ENCODE data around the gene BRD9.
"Not testable (repeated sequence)": the region's sequence is repeated elsewhere in the genome, so short reads cannot be mapped to it uniquely, and the experiment has no call there.

BRD9 gene

DNA sequence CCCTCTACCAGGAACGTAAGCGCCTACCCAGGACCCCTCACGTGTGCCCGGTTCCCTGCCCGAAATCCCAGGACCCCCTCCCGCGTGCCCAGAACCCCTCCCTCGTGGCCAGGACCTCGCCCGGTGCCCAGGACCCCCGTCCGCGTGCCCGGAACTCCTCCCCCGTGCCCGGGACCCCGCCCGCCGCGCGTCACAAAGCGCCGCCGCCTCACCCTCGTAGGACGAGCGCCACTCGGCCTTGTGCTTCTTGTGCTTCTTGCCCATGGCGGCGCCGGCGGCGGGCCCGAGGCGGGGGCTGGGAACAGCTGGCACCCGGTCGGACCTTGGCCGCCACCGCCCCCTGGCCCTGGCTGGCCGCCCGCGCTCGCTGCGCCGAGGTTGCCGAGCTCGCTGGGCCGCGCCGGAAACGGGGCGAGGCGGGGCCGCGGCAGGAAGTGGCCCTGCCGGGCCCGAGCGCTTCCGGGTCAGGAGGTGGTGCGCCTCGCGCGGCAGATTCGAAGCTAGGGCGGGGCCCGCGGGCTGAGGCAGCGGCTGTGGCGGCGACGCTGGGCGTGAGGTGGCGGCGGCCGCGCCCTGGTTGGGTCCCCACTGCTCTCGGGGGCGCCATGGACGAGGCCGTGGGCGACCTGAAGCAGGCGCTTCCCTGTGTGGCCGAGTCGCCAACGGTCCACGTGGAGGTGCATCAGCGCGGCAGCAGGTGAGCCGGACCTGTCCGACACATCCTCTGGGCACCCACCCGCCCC, at the start of gene BRD9, which contains the start of gene TRIP13:
Gene BRD9 (minus strand): TSS at position 408 of the 743 bp plus-strand sequence. CDS start 144 bp downstream, at position 264.
Gene TRIP13 (plus strand): TSS at position 491 of the 743 bp plus-strand sequence. CDS start 115 bp downstream, at position 606.
- DNase-seq = peak; percentile 21

DNA sequence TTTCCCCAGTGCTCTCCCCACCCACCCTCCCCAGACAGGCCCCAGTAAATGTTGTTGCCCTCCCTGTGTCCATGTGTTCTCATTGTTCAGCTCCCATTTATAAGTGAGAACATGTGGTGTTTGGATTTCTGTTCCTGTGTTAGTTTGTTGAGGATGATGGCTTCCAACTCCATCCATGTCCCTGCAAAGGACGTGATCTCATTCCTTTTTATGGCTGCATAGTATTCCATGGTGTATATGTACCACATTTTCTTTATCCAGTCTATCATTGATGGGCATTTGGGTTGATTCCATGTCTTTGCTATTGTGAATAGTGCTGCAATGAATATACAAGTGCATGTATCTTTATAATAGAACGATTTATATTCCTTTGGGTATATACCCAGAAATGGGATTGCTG, 48.1 kb upstream of the BRD9 start:
- not testable (repeated sequence) for DNase-seq

DNA sequence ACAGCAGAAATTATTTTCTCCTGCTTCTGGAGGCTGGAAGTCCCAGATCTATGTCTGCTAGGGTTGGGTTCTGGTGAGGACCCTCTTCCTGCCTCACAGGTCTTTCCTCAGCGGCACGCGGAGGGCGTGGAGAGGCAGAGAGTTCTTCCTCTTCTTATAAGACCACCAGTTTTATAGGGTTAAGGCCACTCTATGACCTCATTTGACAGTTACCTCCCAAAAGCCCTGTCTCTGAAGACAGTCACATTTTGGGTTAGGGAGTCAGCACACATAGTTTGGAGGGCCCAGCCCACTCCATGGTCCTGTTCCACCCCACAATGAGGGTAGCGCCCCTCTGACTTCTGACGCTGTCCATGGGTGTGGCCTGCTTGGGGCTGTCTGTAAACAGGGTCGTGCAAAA, 46.8 kb upstream of the BRD9 start:
- DNase-seq = no peak

DNA sequence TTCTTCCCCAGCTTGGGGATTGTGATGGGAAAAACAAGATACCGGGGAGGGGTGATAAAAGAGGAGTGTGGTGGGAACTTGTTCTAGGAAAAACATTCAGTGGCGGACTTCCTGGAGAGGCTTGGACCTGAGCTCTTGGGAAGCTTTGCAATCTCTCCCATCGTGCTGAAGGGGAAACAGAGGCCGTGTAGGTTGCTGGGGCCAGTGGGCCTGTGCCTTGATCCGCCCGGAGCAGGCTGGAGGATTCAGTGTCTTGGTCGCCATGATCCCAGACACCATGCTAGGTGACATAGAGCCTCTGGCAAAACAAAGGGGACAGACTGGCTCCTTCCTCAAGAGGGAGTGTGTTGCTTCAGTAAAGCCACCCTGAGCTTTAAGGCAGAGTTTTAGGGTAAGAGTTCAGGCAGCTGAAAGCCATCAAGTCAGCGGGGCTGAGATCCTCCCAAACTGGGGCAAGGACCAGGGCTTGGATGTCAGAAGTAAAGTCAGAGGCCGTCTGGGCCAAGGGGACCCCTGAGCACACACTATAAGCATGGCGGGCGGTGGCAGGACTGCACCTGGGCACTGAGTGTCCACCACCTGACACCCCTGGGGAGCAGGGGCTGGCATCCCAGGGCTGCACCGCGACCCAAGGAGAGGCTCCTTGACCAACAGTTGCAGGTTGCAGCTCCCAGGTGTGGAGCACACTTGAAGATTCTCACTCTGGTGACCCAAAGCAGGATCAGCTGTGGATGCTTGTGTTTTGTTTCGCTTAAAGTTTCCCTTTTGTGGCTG, 44.7 kb upstream of the BRD9 start:
- no peak for DNase-seq

DNA sequence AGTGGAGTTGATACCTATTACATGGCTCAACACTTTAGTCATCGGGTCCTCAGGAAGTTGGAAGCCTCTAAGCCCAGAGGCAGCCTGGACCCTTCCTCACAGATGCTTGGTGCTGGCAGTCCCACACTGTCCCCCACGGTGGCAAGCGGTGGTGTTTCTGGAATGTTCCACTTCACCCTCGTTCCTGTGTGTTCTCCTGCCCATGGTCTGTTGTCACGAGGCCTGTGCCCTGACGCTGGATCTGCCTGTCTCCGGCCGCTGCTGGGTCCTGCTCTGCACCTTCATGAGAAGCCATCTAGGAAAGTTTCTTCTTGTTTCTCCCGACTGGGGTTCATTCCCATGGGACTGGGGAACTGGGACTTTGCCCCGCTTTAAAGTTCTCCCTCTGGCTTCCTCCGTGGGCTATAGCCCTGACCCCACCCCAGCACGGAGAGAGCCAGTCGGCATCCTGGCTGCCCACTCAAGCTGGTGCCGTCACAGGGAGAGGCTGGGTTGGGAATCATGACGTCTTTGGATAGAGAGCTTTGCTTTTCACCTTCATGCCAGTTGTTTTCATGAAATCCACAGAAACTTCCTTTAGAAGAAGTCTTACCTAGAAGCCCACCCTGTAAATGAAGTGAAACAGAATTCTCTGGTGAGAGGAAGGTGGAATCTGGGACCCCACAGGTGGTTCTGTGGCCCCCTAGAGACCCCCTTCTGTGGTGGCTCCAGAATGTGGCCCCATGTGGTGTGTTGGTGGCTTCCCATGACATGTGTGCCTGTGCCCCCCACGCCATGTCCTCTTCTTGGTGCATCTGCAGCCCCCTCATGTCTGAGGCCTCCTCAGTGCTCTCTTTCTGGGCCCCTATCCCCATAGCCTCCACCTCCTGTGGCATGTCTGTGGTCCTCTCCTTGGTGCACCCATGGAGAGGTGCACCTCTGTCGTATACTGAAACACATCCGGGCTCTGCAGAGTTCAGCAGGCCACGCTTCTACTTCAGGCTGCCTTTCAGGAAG, 43.8 kb upstream of the BRD9 start:
- no peak for DNase-seq

DNA sequence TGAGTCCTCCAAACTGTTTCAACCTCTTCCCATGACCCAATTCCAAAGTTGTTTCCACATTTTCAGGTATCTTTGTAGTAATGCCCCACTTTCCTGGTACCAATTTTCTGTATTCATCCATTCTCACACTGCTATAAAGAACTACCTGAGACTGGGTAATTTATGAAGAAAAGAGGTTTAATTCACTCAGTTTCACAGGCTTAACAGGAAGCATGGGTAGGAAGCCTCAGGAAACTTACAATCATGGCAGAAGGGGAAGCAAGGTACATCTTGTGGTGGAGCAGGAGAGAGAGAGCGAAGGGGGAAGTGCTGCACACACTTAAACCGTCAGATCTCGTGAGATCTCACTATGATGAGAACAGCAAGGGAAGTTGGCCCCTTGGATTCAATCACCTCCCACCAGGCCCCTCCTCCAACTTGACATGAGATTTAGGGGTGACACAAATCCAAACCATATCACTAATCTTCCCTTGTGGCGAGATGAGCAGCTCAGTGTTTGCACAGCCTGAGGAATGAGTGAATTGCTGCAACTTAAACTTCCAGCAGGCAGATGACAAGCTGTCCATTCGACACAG, 43.0 kb upstream of the BRD9 start:
- no peak for DNase-seq

DNA sequence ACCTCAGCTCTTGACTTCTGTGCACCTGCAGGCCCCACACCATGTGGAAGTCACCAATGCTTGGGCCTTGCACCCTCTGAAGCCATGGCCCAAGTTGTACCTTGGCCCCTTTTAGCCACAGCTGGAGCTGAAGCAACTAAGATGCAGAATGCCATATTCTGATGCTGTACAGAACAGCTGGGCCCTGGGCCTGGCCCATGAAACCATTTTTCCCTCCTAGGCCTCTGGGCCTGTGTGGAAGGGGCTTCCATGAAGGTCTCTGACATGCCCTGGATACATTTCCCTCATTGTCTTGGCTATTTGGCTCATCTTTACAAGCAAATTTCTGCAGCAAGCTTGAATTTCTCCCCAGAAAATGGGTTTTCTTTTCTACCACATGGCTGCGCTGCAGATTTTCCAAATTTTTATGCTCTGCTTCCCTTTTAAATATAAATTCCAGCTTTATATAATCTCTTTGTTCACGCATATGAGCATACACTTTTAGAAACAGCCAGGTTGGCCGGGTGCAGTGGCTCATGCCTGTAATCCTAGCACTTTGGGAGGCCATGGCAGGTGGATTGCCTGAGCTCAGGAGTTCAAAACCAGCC, 41.9 kb upstream of the BRD9 start:
- DNase-seq = not testable (repeated sequence)

DNA sequence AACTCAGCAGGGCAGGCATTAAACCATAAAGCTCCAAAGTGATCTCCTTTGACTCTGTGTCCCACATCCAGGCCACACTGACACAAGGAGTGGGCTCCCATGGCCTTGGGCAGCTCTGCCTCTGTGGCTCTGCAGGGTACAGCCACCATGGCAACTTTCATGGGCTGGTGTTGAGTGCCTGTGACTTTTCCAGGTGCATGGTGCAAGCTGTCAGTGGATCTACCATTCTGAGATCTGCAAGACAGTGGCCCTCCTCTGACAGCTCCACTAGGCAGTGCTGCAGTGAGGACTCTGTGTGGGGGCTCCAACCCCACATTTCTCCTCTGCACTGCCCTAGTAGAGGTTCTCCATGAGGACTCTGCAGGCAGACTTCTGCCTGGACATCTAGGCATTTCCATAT, 41.4 kb upstream of the BRD9 start:
- not testable (repeated sequence) for DNase-seq

DNA sequence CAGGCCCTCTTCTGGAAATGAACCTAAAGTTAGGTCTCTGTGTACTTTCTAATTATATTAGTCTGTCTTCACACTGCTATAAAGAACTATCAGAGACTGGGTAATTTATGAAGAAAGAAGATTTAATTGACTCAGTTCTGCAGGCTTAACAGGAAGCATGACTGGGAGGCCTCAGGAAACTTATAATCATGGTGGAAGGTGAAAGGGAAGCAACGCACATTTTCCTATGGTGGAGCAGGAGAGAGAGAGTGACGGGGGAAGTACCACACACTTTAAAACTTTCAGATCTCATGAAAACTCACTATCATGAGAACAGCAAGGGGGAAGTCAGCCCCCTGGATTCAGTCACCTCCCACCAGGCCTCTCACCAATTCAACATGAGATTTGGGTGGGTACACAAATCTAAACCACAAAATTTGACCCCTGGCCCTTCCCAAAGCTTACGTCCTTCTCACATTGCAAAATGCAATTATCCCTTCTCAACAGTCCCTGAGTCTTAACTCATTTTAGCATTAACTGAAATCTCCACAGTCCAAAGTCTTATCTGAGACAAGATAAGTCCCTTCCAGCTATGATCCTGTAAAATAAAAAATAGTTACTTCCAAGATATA, 40.8 kb upstream of the BRD9 start:
- no peak for DNase-seq

DNA sequence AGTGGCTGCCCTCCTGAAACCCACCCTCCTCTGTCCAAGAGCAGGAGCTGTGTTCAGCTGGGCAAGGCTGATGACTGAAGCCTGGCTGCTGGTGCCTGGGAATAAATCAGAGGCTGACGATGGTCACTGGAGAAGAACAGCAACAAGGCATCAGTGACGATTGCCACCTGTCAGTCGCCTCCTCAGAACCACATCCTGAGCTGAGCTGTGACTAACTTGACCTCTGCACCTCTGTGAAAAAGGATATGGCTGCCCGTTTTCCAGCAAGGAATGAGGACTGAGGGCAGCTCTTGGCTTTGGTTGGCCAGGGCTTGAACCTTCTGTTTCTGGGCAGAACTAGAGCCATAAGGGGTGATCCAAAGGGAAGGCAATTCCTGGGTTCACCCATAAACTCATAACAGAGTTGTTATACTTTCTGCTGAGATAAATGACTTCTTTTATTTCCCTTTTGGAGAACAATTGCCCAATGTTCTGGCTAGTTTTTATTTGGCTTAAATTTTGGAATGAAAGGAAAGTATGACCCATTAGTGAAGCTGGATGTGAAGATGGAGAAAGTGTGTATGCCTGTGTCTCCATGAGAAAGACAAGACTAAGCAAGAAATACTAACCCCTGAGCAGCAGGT, 40.1 kb upstream of the BRD9 start:
- no peak for DNase-seq

DNA sequence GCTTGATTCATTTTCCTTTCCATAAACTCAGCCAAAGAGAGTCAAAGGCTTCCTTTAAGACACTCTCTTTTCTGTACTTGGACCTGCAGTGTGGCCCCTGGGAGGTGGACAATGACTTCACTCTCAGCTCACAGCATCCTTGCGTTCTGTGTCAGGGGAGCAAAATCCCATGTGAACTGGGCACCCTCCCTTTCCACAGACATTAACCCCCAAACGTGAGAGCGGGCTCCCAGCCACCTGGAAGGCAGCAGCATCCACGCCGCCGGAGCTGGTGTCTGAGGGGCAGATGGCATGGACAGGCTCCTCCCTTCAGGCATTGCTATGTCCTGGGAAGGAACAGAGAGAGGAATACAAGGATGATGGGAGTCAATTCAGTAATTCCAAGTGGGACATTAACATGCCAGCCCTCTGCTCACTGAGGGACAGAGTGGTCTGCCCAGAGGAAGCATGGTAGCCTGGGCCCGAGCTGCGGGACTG, 39.6 kb upstream of the BRD9 start:
- no peak for DNase-seq

DNA sequence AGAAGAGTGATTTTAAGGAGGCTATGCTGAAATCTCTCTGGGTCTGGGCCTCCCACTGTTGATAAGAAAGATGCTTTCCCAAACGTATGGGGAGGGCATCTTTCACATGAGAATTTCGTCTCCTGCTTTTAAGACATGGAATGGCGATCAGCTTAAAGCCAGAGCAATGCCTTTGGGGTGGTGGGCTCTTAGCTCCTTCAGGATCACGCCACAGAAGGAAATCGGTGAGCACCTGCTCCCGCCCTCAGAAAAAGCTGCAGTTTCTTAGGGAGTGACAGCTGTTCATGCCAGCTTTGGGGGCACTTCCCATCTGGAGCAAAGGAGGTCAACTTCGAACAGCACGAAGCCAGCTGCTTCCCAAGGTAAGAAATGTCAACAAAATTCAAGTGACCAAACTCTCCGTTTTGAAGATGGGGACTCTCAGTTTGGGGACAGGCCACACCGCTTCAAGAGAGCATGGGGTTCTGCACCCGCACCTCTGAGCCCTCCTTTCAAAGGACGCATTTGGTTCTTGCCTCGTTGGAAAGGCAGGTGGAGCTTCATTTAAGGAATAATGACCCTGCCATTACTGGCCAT, 39.1 kb upstream of the BRD9 start:
- DNase-seq = no peak

DNA sequence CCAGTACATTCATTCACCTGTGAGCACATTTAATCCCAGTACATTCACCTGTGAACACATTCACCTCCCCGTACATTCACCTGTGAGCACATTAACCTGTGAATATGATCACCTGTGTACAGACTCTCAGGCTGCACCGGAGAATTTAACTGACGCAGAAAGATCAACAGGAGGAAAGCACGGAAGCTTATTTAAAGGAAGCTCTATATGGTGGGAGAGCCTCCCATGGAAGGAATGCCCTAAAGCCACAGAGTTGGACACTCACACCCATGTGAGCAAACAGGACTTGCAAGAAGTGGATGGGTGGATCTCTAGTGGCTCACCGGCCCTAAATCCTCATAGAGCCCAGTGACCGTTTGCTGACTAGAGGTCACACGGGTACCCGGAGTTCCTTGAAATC, 38.3 kb upstream of the BRD9 start:
- DNase-seq = no peak

DNA sequence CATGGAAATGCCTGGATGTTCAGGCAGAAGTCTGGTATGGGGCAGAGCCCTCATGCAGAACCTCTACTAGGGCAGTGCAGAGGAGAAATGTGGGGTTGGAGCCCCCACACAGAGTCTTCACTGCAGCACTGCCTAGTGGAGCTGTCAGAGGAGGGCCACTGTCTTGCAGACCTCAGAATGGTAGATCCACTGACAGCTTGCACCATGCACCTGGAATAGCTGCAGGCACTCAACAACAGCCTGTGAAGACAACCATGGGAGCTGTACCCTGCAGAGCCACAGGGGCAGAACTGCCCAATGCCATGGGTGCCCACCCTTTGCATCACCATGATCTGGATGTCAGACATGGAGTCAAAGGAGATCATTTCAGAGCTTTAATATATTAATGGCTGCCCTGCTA, 37.0 kb upstream of the BRD9 start:
- no peak for DNase-seq

DNA sequence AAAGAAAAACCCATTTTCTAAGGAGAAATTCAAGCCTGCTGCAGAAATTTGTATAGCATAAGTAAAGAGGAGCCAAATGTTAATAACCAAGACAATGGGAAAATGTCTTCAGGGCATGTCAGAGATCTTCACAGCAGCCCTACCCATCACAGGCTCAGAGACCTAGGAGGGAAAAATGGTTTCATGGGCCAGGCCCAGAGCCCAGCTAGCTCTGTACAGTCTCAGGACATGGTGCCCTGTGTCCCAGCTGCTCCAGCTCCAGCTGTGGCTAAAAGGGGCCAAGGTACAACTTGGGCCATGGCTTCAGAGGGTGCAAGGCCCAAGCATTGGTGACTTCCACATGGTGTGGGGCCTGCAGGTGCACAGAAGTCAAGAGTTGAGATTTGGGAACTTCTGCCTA, 36.6 kb upstream of the BRD9 start:
- not testable (repeated sequence) for DNase-seq

DNA sequence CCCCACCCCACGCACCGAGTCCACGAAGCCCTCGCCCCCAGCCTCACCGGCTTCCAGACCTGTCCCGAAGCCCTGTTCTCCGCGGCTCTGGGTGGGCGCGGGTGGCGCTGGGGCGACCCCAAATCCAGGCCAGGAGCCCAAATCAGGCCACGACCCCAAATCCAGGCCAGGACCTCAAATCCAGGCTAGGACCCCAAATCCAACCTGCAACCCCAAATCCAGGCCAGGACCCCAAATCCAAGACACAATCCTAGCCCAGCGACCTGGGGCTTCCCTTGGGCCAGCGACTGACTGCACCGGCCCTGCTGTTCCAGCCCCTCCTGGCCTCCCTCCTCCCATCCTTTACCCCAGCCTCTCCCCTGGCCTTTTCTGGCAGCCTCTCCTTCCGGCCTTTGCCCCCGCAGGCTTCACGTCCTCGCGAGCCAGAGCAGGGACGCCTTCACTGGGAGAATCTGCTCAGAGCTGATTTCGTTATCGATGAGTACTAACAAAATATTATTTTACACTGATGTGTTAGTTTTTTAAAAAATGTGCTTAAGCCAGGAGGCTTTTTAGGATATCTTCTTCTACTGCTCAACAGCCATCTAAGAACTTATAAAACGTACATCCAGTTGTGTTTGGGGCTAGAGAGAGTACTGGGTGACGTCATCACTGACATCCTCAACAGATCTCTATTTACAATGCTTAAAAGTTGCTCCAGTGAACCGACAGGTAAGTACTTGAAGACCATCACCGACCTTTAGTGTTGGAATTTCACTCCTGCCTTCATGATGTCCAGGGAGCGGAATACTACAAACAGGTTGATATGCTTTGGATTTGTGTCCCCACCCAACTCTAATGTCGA, 34.8 kb upstream of the BRD9 start:
- no peak for DNase-seq

DNA sequence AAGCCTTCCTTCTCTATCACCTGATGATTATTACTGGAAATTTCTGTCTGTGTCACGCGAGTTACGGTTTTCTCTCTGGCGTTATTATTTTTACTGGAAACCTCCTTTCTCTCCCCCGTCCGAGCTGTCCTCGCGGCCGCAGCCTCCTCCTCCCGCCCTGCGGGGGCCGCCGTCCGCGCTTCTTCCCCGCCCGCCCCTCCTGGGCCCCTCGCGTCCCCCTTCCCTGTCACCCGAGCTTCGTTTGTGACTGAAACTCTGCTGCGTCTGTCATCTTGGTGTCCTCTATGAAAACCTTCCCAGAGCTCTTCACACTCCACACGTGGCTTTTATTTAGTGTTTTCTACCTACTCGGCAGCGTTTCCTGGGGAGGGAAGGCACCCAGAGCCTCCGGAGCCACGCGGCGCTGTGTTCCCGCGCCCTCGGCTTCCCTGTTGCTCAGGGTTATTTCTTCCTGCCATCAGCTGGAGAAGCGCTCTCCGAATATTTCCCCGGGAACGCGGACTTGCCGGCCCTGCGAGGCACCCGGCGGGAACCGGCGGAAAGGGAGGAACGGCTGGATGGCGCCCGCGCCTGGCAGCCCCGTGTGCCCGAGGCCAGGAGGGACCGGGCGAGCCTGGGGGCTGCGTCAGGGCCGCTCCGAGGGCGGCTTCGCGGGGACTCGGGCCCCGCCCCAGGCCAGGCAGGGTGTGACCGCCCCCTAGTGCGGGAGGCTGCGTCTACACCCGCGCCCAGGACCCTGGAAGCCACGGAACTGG, 34.0 kb upstream of the BRD9 start:
- DNase-seq = no peak

DNA sequence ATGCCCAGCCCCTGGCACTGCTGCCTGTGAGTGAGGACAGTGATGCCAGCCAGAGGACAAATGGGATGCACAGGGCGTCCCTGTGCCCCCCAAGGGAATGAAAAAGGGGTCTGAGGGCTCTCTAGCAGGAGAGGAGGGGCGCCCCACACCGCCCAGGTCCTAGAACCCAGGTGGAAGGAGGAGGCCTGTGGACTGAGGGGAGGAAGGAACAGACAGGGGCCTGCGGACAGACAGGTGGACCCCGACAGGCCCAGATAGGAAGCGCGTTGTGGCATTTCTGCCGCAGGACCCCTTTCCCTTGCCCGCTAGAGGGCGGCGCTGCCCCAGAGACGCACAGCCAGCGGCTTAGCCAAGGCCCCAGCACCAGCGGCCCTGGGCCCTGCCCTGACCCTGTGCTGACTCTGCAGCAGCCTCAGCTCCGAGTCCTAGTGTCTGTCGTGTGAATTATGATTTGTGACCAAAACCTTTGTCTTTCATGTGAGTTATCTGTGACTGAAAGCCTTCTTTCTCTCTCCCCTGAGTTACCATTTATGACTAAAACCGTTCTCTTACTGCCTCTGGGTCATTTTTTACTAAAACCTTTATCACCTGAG, 30.8 kb upstream of the BRD9 start:
- peak; percentile 53 for DNase-seq
